Gastrocnemius medialis (tissue), 4 donors: ENCODE results near the gene SRPX2. TPM values are rescaled to one million over a fixed set of nuclear protein-coding genes. Genes with fewer than 3 reads are reported as not detected.

Experiments
- ATAC-seq, 2 donors: fragments of 150-250 bp; one replicate each; pipeline ENCODE4 v1.9.1; 2016
- DNase-seq, 2 donors: peaks; one replicate each; pipeline ENCODE4 v3.0.0-alpha.2; 2019
- H3K27ac ChIP-seq, 4 donors: fragments of 200-600 bp; sonication (generic); 1 replicate in 1 of 4; 2 replicates in 3 of 4; pipeline ENCODE4 v1.5.1; 2016 to 2018; ENCODE audit warnings: mild to moderate bottlenecking in 2 of 4, moderate library complexity in 1 of 4
- H3K27me3 ChIP-seq, 3 donors: fragments of 200-600 bp; sonication (generic) in 2 of 3; 1 replicate in 1 of 3; 2 replicates in 2 of 3; pipeline versions ENCODE4 v1.5.1 to v1.6.0; 2016 to 2019; ENCODE audit warnings: mild to moderate bottlenecking in 1 of 3, moderate library complexity in 1 of 3
- H3K36me3 ChIP-seq, 2 donors: fragments of 200-600 bp; sonication (generic) in 1 of 2; one replicate each; pipeline ENCODE4 v1.5.1; 2017 to 2018
- H3K4me1 ChIP-seq, 2 donors: fragments of 200-600 bp; sonication (generic) in 1 of 2; one replicate each; pipeline ENCODE4 v1.5.1; 2016 to 2017; ENCODE audit warnings: mild to moderate bottlenecking in 2 of 2
- H3K4me3 ChIP-seq, 4 donors: fragments of 200-600 bp; sonication (generic) in 3 of 4; 1 replicate in 1 of 4; 2 replicates in 3 of 4; pipeline ENCODE4 v1.5.1; 2016 to 2019; ENCODE audit warnings: mild to moderate bottlenecking in 2 of 4
- H3K9me3 ChIP-seq, 3 donors: fragments of 200-600 bp; sonication (generic) in 2 of 3; 1 replicate in 1 of 3; 2 replicates in 2 of 3; pipeline ENCODE4 v1.5.1; 2016 to 2019
- CTCF ChIP-seq, 5 experiments: fragments of 450-650 bp in 3 of 5; fragments of 200-600 bp in 2 of 5; sonication (generic) in 2 of 5; IDR thresholded peaks in 4 of 5; conservative IDR thresholded peaks in 1 of 5; 1 replicate in 4 of 5; 2 replicates in 1 of 5; pipeline ENCODE4 v1.5.1; 2016 to 2019; ENCODE audit warnings: antibody characterized with exemption in 5 of 5, mild to moderate bottlenecking in 3 of 5, moderate library complexity in 3 of 5
- POLR2A ChIP-seq, 2 donors: fragments of 450-650 bp; IDR thresholded peaks; one replicate each; pipeline ENCODE4 v1.6.1; 2017; ENCODE audit warnings: antibody characterized with exemption in 2 of 2, mild to moderate bottlenecking in 2 of 2, moderate library complexity in 2 of 2
- in situ Hi-C, 4 donors: fragments of 200-750 bp; cut with MboI; loops; one replicate each; pipeline versions ENCODE4 v1.15.0 to v1.8.0; 2017; ENCODE audit warnings: low sequenced_read_pairs in 4 of 4
- intact Hi-C: fragments of 100-400 bp; cut with DNase I; formaldehyde crosslinking; loops from one replicate; pipeline ENCODE4 v1.15.1; 2023; ENCODE audit warnings: low total_unique reads
- total RNA-seq, 4 donors: library from RNA; depleted of rRNA; stranded (reverse); fragments of >200 nt; gene quantifications; one replicate each; pipeline versions ENCODE4 v1.1.0 to v1.2.3, GENCODE V29; 2016

Gene SRPX2
- total RNA-seq, 4 donors from 2014 or later = 2.4 to 16.6 (median 15.2) TPM

DNA sequence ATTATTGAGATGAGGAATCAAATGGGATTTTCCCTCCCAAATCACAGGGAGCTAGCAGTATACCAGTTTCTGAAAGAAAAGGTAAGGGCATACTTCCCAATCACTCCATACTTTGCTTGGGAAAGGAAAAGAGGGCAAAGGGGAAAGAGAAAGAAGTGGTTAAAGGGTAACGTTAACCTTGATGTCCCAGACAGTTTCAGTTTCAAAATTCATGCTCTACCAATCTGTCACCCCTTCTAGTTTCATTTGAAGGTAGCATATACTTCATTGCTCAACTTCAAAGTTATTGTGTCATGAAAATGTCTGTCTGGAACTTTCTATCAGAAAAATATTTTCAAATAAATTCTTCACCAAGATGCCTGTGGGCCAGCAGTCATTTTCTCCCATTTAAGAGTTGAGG, 43.2 kb upstream of the SRPX2 start:
- H3K36me3 ChIP-seq = no peaks in the 10 kb centered on the region
- H3K9me3 ChIP-seq = no peaks in the 10 kb centered on the region
- intact Hi-C loops = no loop called here
- no peak for ATAC-seq
- no peaks in the 10 kb centered on the region for H3K4me1 ChIP-seq
- in situ Hi-C loops = no loop called here
- no peak overlapping the region for H3K27ac ChIP-seq
- H3K27me3 ChIP-seq = no peaks in the 10 kb centered on the region
- no peak overlapping the region for H3K4me3 ChIP-seq
- TF ChIP-seq CTCF (IDR thresholded peaks at IDR 0.05 in 4 of 5, conservative IDR thresholded peaks at IDR 0.05 in 1 of 5) (no peak), POLR2A (IDR thresholded peaks at IDR 0.05) (no peak)
- DNase-seq = no peak

DNA sequence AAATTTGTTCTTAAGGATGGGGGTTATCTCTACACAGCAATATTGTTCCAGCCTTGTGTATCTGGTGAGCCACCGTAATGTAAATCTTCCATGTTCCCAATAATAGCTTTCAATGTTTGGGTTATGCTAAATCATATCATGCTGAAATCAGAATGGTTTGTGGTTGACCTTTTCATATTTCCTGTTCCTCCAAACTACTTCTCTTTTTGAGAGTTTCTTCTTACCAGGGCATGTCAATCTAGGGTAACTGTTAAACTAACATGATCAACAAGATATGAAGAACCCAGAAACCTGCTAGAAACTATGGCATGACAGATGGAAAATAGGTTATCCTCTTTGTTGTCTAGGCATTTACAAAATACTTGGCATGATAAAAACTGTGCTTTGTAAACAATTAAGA, 37.2 kb upstream of the SRPX2 start:
- intact Hi-C loops = no loop called here
- ATAC-seq (no peak), DNase-seq (no peak)
- no peak for TF ChIP-seq POLR2A (IDR thresholded peaks at IDR 0.05)
- no peak for TF ChIP-seq CTCF (IDR thresholded peaks at IDR 0.05 in 4 of 5, conservative IDR thresholded peaks at IDR 0.05 in 1 of 5)
- Histone ChIP-seq H3K4me1 (no peaks in the 10 kb centered on the region), H3K36me3 (no peaks in the 10 kb centered on the region), H3K4me3 (no peak overlapping the region), H3K27me3 (no peaks in the 10 kb centered on the region), H3K9me3 (no peaks in the 10 kb centered on the region), H3K27ac (no peak overlapping the region)
- in situ Hi-C loops = no loop called here

- intact Hi-C loops = no loop called here
- Histone ChIP-seq H3K36me3 (no peaks in the 10 kb centered on the region), H3K27ac (no peak overlapping the region), H3K4me1 (no peaks in the 10 kb centered on the region), H3K4me3 (no peak overlapping the region), H3K27me3 (no peaks in the 10 kb centered on the region), H3K9me3 (no peaks in the 10 kb centered on the region)
- ATAC-seq = no peak
- in situ Hi-C loops = no loop called here
- no peak for TF ChIP-seq CTCF (IDR thresholded peaks at IDR 0.05 in 4 of 5, conservative IDR thresholded peaks at IDR 0.05 in 1 of 5)
- TF ChIP-seq POLR2A (IDR thresholded peaks at IDR 0.05) = no peak
- DNase-seq = no peak
Measured at GRCh38 chrX:100609591-100609990, 34.4 kb upstream of the SRPX2 start.

DNA sequence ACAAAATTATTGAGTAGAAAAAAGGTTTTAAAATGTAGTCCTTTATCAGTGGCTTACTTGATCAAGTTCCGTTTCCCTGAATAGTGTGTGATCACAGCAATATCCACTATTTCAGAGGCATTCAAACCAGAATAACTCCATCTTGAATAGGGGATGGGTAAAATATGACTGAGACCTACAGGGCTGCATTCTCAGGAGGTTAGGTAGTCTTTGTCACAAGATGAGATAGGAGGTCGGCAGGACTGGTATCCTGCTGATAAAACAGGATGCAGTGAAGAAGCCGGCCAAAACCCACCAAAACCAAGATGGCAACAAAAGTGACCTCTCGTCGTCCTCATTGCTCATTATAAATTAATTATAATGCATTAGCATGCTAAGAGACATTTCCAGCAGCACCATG, 32.0 kb upstream of the SRPX2 start:
- Histone ChIP-seq H3K36me3 (no peaks in the 10 kb centered on the region), H3K27ac (no peak overlapping the region), H3K4me1 (no peaks in the 10 kb centered on the region), H3K4me3 (no peak overlapping the region), H3K27me3 (no peaks in the 10 kb centered on the region), H3K9me3 (no peaks in the 10 kb centered on the region)
- ATAC-seq (no peak), DNase-seq (no peak)
- intact Hi-C loops (loop anchor here (5.0 kb wide), 1 partner anchor 100 kb away; no protein-coding TSS in a partner anchor), in situ Hi-C loops (no loop called here)
- no peak for TF ChIP-seq POLR2A (IDR thresholded peaks at IDR 0.05)
- no peak for TF ChIP-seq CTCF (IDR thresholded peaks at IDR 0.05 in 4 of 5, conservative IDR thresholded peaks at IDR 0.05 in 1 of 5)

DNA sequence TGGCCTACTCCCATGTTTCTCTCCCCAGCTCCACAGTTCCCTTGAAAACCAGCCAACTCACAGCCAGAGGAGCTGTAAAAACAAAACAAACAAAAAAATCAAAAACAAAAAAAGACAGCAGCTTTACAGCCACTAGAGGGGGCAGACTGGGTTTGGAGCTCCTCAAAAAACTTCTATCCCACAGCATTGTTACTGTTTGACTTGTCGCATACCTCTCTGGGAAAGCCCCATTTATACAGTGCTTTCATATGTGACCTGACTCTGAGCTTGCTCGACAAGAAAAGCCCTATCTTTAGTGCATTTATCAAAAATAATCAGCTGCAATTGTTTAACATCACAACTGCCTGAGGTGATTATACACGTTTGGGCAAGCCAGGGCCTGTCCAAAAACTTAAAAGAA, 29.0 kb upstream of the SRPX2 start:
- no peak for ATAC-seq
- in situ Hi-C loops = no loop called here
- no peak overlapping the region for H3K4me3 ChIP-seq
- no peaks in the 10 kb centered on the region for H3K4me1 ChIP-seq
- H3K36me3 ChIP-seq = no peaks in the 10 kb centered on the region
- H3K9me3 ChIP-seq = no peaks in the 10 kb centered on the region
- no peaks in the 10 kb centered on the region for H3K27me3 ChIP-seq
- TF ChIP-seq CTCF (IDR thresholded peaks at IDR 0.05 in 4 of 5, conservative IDR thresholded peaks at IDR 0.05 in 1 of 5) (peak in 2 of 5 experiments; percentile 7 to 9), POLR2A (IDR thresholded peaks at IDR 0.05) (no peak)
- no peak for DNase-seq
- intact Hi-C loops = no loop called here
- no peak overlapping the region for H3K27ac ChIP-seq
